SK-N-MC (cell line): ENCODE results near the gene ACR.
"Not testable (repeated sequence)": the region's sequence is repeated elsewhere in the genome, so short reads cannot be mapped to it uniquely, and the experiment has no call there.

ENCODE experiments used
- DNase-seq: peaks from one replicate; pipeline ENCODE4 v3.0.0-alpha.2; 2011; ENCODE audit warnings: low read depth, low spot score
- H3K27ac ChIP-seq: fragments of 200-600 bp; sonication (generic); 2 replicates; pipeline ENCODE4 v1.5.1; 2016; ENCODE audit warnings: mixed run types
- H3K36me3 ChIP-seq: fragments of 200-600 bp; sonication (generic); 2 replicates; pipeline ENCODE4 v1.6.1; 2017; ENCODE audit warnings: antibody characterized with exemption, low read length, mixed read lengths; ENCODE audit not compliant: insufficient read depth
- H3K4me3 ChIP-seq: fragments of 200-600 bp; sonication (generic); 2 replicates; pipeline ENCODE4 v1.5.1; 2016
- H3K9ac ChIP-seq: fragments of 200-600 bp; sonication (generic); 2 replicates; pipeline ENCODE4 v1.8.0; 2017; ENCODE audit warnings: mixed run types, mixed read lengths; ENCODE audit not compliant: insufficient read length
- H3K9me3 ChIP-seq: fragments of 200-600 bp; sonication (generic); 2 replicates; pipeline ENCODE4 v1.6.1; 2017; ENCODE audit warnings: low read depth, mild to moderate bottlenecking, antibody characterized with exemption, low read length, moderate library complexity, mixed read lengths
- EZH2 ChIP-seq: fragments of 200-600 bp; sonication (generic); IDR thresholded peaks from one replicate; pipeline ENCODE4 v1.6.1; 2017; ENCODE audit warnings: antibody characterized with exemption
- FOXP2 ChIP-seq: optimal IDR thresholded peaks from 2 replicates; pipeline ENCODE3; 2011; ENCODE audit warnings: mild to moderate bottlenecking, moderate library complexity; ENCODE audit not compliant: insufficient read depth; ENCODE audit errors: extremely low read length, control extremely low read depth
- POLR2AphosphoS5 ChIP-seq: IDR thresholded peaks from 2 replicates; pipeline ENCODE4 v1.6.1; 2012; ENCODE audit warnings: mild to moderate bottlenecking, low read depth, low read length, borderline replicate concordance

The ACR gene

GRCh38 chr22:50732681-50733080 lies 5.3 kb upstream of the ACR start:
- no peak for DNase-seq
- H3K36me3 ChIP-seq, result no peaks in the 10 kb centered on the region
- H3K9ac ChIP-seq, result no peak overlapping the region
- no peak overlapping the region for H3K27ac ChIP-seq
- no peak for TF ChIP-seq FOXP2
- no peak for TF ChIP-seq EZH2
- TF ChIP-seq POLR2AphosphoS5, result no peak
- H3K4me3 ChIP-seq, result no peak overlapping the region
- no peaks in the 10 kb centered on the region for H3K9me3 ChIP-seq

GRCh38 chr22:50733521-50734342 lies 4.3 kb upstream of the ACR start:
- Histone ChIP-seq H3K36me3 (no peaks in the 10 kb centered on the region), H3K9ac (no peak overlapping the region), H3K9me3 (no peaks in the 10 kb centered on the region), H3K4me3 (no peak overlapping the region), H3K27ac (no peak overlapping the region)
- TF ChIP-seq FOXP2, result no peak
- no peak for TF ChIP-seq POLR2AphosphoS5
- no peak for TF ChIP-seq EZH2
- DNase-seq, result no peak

GRCh38 chr22:50734343-50734771 lies 3.6 kb upstream of the ACR start:
- H3K36me3 ChIP-seq, result no peaks in the 10 kb centered on the region
- H3K27ac ChIP-seq, result no peak overlapping the region
- no peak overlapping the region for H3K9ac ChIP-seq
- TF ChIP-seq POLR2AphosphoS5 (no peak), EZH2 (no peak), FOXP2 (no peak)
- H3K9me3 ChIP-seq, result no peaks in the 10 kb centered on the region
- H3K4me3 ChIP-seq, result no peak overlapping the region
- no peak for DNase-seq

- DNase-seq, result no peak
- Histone ChIP-seq H3K9ac (no peak overlapping the region), H3K9me3 (no peaks in the 10 kb centered on the region), H3K27ac (no peak overlapping the region), H3K36me3 (no peaks in the 10 kb centered on the region), H3K4me3 (no peak overlapping the region)
- TF ChIP-seq FOXP2 (no peak), EZH2 (no peak), POLR2AphosphoS5 (no peak)
Observed at GRCh38 chr22:50734986-50735738, 2.8 kb upstream of the ACR start.

- H3K27ac ChIP-seq, result no peak overlapping the region
- DNase-seq, result no peak
- no peaks in the 10 kb centered on the region for H3K36me3 ChIP-seq
- no peak overlapping the region for H3K9ac ChIP-seq
- H3K9me3 ChIP-seq, result no peaks in the 10 kb centered on the region
- H3K4me3 ChIP-seq, result no peak overlapping the region
- no peak for TF ChIP-seq EZH2
- TF ChIP-seq FOXP2, result no peak
- no peak for TF ChIP-seq POLR2AphosphoS5
Observed at GRCh38 chr22:50735739-50736030, 2.3 kb upstream of the ACR start.

DNA sequence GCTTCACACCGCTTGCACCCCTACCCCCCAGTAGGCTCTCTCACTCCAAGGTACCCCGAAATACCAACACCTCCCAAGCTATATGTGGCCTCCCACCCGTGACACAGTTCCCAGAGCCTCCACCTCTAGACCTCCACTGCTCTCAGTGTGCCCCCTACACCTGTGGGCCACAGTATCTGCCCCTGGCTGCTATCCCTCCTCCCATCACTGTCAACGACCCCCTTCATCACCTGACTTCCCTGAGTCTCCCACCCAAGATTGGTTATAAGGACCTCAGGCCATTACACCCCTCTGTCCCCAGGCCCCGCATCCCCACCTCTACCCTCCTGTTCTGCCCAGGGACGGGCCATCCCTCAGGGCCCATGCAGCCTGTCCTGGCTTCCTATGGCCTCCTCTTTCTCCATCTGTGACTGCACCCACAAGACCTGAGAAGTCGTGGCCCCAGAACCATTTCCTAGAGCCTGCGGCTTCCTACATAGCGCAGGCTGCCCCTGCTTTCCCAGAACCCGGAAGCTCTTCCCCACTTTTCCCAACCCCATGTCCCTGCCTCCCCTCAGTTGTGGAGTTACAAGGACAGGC lies 734 bp downstream of the ACR start:
- Histone ChIP-seq H3K4me3 (no peak overlapping the region), H3K36me3 (no peaks in the 10 kb centered on the region), H3K9me3 (no peaks in the 10 kb centered on the region), H3K27ac (no peak overlapping the region), H3K9ac (no peak overlapping the region)
- TF ChIP-seq FOXP2, result no peak
- no peak for TF ChIP-seq POLR2AphosphoS5
- TF ChIP-seq EZH2, result no peak
- no peak for DNase-seq

GRCh38 chr22:50739279-50739691 lies 1.3 kb downstream of the ACR start:
- no peaks in the 10 kb centered on the region for H3K36me3 ChIP-seq
- no peak for DNase-seq
- no peak overlapping the region for H3K4me3 ChIP-seq
- no peak overlapping the region for H3K27ac ChIP-seq
- H3K9ac ChIP-seq, result no peak overlapping the region
- no peak for TF ChIP-seq FOXP2
- TF ChIP-seq EZH2, result no peak
- TF ChIP-seq POLR2AphosphoS5, result no peak
- no peaks in the 10 kb centered on the region for H3K9me3 ChIP-seq

- no peak for TF ChIP-seq POLR2AphosphoS5
- TF ChIP-seq EZH2, result no peak
- TF ChIP-seq FOXP2, result no peak
- Histone ChIP-seq H3K4me3 (no peak overlapping the region), H3K36me3 (no peaks in the 10 kb centered on the region), H3K27ac (no peak overlapping the region), H3K9ac (no peak overlapping the region), H3K9me3 (no peaks in the 10 kb centered on the region)
- DNase-seq, result no peak
Observed at GRCh38 chr22:50739894-50740293, 1.9 kb downstream of the ACR start.

GRCh38 chr22:50740714-50741113 lies 2.7 kb downstream of the ACR start:
- not testable (repeated sequence) for DNase-seq, H3K27ac ChIP-seq, H3K9me3 ChIP-seq, H3K4me3 ChIP-seq, H3K9ac ChIP-seq, H3K36me3 ChIP-seq

DNA sequence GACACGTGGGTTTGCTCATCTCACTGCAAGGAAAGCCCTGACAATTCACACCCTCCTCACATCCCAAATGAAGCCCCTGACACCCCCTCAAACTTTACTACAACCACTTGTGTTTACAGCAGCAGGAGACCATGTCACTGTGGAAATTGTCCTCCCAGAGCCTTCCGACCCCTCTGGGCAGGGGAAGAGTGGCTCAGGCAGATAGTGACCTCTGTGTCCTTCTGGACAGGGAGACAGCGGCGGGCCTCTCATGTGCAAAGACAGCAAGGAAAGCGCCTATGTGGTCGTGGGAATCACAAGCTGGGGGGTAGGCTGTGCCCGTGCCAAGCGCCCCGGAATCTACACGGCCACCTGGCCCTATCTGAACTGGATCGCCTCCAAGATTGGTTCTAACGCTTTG lies 6.4 kb downstream of the ACR start:
- H3K9ac ChIP-seq, H3K36me3 ChIP-seq, H3K9me3 ChIP-seq, DNase-seq, H3K4me3 ChIP-seq, H3K27ac ChIP-seq: not testable (repeated sequence)

GRCh38 chr22:50747521-50747920 lies 9.5 kb downstream of the ACR start:
- H3K36me3 ChIP-seq, H3K4me3 ChIP-seq: not testable (repeated sequence)

GRCh38 chr22:50748630-50749029 lies 10.6 kb downstream of the ACR start:
- not testable (repeated sequence) for H3K9me3 ChIP-seq, H3K36me3 ChIP-seq, H3K4me3 ChIP-seq, H3K9ac ChIP-seq, H3K27ac ChIP-seq, DNase-seq

More at GRCh38 chr22:50747521-50747920, 9.5 kb downstream of the ACR start:
- H3K9ac ChIP-seq, DNase-seq, H3K9me3 ChIP-seq, H3K27ac ChIP-seq: not testable (repeated sequence)
